NCI-H526 (cell line): ENCODE measurements around the gene TMEM235.

Source experiments
- DNase-seq, 2 experiments: peaks; one replicate each; lab custom pipeline; 2025; lab: John Stamatoyannopoulos, UW

The TMEM235 gene

GRCh38 chr17:78255029-78255656 lies 23.7 kb downstream of the TMEM235 start:
- DNase-seq: no peak

- DNase-seq: no peak
Measured at GRCh38 chr17:78255953-78256706, 24.7 kb downstream of the TMEM235 start.

GRCh38 chr17:78256707-78257591 lies 25.5 kb downstream of the TMEM235 start:
- no peak for DNase-seq

GRCh38 chr17:78257810-78258322 lies 26.4 kb downstream of the TMEM235 start:
- DNase-seq: no peak

GRCh38 chr17:78258323-78259191 lies 27.1 kb downstream of the TMEM235 start:
- no peak for DNase-seq

- DNase-seq: no peak
Measured at GRCh38 chr17:78259192-78259554, 27.7 kb downstream of the TMEM235 start.

GRCh38 chr17:78263063-78263735 lies 31.8 kb downstream of the TMEM235 start:
- no peak for DNase-seq

- no peak for DNase-seq
Measured at GRCh38 chr17:78263736-78264340, 32.4 kb downstream of the TMEM235 start.

GRCh38 chr17:78264590-78264989 lies 33.2 kb downstream of the TMEM235 start:
- no peak for DNase-seq

- no peak for DNase-seq
Measured at GRCh38 chr17:78265121-78265520, 33.7 kb downstream of the TMEM235 start.

GRCh38 chr17:78266231-78266631 lies 34.8 kb downstream of the TMEM235 start:
- DNase-seq: no peak

GRCh38 chr17:78266771-78267170 lies 35.3 kb downstream of the TMEM235 start:
- DNase-seq: no peak

- no peak for DNase-seq
Measured at GRCh38 chr17:78267253-78268073, 36.0 kb downstream of the TMEM235 start.

- no peak for DNase-seq
Measured at GRCh38 chr17:78268191-78268874, 36.9 kb downstream of the TMEM235 start.

GRCh38 chr17:78268951-78269905 lies 37.8 kb downstream of the TMEM235 start:
- DNase-seq: peak in 1 of 2 experiments; percentile 63

- DNase-seq: no peak
Measured at GRCh38 chr17:78269955-78270381, 38.5 kb downstream of the TMEM235 start.

- DNase-seq: no peak
Measured at GRCh38 chr17:78271419-78272170, 40.2 kb downstream of the TMEM235 start.
